Measurements from ENCODE around the gene NBAS. TPM values are rescaled to one million over a fixed set of nuclear protein-coding genes. Genes with fewer than 3 reads are reported as not detected.

Gene NBAS
- total RNA-seq, 2 experiments from 2014 or later, result 31.9 to 32.9 TPM

DNA sequence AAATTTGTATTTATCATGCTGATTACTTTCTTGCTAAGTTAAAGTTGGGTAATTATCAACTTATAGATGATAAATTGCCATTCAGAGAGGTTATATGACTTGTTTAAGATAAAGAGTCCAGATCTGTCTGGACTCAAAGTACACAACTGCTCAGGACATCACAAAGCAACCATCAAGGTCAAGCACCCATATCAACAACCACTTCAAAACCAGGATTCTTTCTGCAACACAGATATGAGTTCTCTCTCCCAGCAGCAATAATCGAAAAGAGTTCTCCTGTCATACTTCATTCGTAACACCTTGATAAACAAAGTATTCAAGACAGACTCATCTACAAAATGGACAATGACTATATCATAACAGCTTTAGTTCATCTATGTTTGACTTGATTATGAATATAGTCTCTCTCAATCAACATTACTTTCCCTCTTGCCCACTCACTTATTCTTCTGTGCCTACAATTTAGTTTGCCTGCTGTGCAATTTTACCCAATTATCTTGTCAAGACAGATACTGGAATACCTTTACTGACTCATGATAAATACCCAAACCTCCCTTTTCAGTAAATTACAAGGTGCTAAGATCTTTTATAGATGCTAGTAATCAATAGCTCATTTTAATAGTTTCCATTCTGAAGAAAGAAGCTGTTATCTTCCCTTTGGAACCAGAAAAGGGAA is 281.8 kb downstream of the NBAS start:
- H3K27ac Mint-ChIP-seq, result no peak overlapping the region
- no peaks in the 10 kb centered on the region for H3K27me3 Mint-ChIP-seq
- no peaks in the 10 kb centered on the region for H3K9me3 Mint-ChIP-seq
- peaks cover 34% of the 10 kb centered on the region for H3K36me3 Mint-ChIP-seq
- DNase-seq (no peak), ATAC-seq (ENCODE audit: low read depth) (no peak)
- peaks cover 2% of the 10 kb centered on the region for H3K4me1 Mint-ChIP-seq
- POLR2A ChIA-PET, result no interaction called here
- no peak overlapping the region for H3K4me3 Mint-ChIP-seq

DNA sequence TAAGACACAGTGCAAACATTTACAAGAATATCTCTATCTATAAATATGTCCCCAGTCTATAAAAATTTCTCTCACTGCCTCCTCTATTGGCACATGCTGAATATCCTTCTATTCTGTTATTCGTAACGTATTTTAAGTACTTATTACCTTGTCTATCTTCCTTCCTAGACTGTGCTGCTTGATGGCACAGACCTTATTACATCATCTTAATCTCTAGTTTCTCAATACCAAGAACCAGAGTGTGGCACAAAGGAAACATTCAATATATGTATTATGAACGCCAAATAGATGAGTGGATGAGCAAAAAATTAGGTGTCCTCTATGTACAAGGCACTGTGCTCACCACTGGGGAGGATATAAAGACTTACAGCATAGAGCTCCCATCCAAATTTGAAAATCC is 282.8 kb downstream of the NBAS start:
- Mint-ChIP-seq H3K4me1 (peaks cover 2% of the 10 kb centered on the region), H3K4me3 (no peak overlapping the region), H3K9me3 (no peaks in the 10 kb centered on the region), H3K27me3 (no peaks in the 10 kb centered on the region), H3K36me3 (peaks cover 33% of the 10 kb centered on the region), H3K27ac (no peak overlapping the region)
- POLR2A ChIA-PET, result no interaction called here
- DNase-seq (no peak), ATAC-seq (ENCODE audit: low read depth) (no peak)

DNA sequence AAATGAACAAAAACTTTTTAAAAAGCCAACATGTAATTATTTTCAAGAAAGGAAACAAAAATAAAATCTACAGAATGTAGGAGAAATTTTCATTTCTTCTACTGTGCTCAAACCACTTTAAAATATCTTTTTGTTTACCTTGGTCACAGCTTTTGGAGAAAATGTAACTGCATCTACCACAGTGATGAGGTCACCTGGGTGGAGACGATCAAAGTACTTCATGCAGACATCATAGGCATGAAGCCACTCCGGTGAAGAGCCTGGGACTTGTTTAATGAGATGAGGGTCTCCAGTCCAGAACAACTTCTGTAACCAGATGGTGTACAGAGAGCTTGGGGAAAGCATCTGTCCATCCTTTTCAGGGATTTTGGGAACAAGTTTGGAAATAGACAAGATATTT is 285.8 kb downstream of the NBAS start:
- no peaks in the 10 kb centered on the region for H3K4me1 Mint-ChIP-seq
- no peak overlapping the region for H3K27ac Mint-ChIP-seq
- no peaks in the 10 kb centered on the region for H3K9me3 Mint-ChIP-seq
- no peak overlapping the region for H3K4me3 Mint-ChIP-seq
- no peaks in the 10 kb centered on the region for H3K27me3 Mint-ChIP-seq
- H3K36me3 Mint-ChIP-seq, result peaks cover 27% of the 10 kb centered on the region
- no peak for ATAC-seq (ENCODE audit: low read depth)
- POLR2A ChIA-PET, result no interaction called here
- DNase-seq, result no peak

DNA sequence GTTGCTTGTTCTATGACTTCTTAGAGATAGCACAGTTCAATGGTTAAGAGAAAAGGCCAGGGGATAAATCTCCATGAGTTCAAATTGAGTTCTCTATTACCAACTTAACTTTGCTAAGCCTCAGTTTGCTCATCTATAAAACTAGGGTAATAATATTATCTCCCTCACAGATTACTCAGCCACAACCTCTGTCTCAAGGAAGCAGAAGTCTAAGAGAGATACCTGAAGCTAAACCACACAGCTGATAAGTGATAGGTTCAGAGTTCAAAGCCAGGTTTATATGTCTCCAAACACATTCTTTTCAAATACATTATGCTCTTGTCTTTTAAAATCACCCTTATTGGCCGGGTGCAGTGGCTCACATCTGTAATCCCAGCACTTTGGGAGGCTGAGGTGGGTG is 287.7 kb downstream of the NBAS start:
- H3K9me3 Mint-ChIP-seq, result no peaks in the 10 kb centered on the region
- no peak for DNase-seq
- no peaks in the 10 kb centered on the region for H3K27me3 Mint-ChIP-seq
- ATAC-seq (ENCODE audit: low read depth), result no peak
- no peak overlapping the region for H3K27ac Mint-ChIP-seq
- no peak overlapping the region for H3K4me3 Mint-ChIP-seq
- peaks cover 19% of the 10 kb centered on the region for H3K36me3 Mint-ChIP-seq
- no peaks in the 10 kb centered on the region for H3K4me1 Mint-ChIP-seq
- POLR2A ChIA-PET, result no interaction called here

DNA sequence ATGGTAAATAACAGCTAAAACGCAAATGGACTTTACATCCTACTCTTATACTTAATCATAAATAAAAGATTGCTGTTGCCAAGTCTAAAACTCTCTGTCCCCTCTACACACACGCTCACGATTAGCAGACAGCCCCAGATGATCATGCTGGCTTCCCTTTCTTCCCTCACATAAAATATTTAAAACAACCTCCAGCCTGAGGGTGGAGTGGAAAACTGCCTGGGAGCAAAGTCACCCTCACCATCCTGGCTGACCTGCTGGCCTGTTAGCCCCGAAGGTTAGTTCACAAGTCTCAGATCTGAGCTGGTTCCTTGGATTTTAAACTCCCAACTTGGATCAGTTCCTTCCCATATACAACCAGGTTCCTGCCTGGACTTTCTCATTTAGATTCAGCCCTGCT is 288.2 kb downstream of the NBAS start:
- H3K27ac Mint-ChIP-seq, result no peak overlapping the region
- no peaks in the 10 kb centered on the region for H3K4me1 Mint-ChIP-seq
- ATAC-seq (ENCODE audit: low read depth) (no peak), DNase-seq (no peak)
- H3K27me3 Mint-ChIP-seq, result no peaks in the 10 kb centered on the region
- POLR2A ChIA-PET, result no interaction called here
- no peaks in the 10 kb centered on the region for H3K9me3 Mint-ChIP-seq
- peaks cover 16% of the 10 kb centered on the region for H3K36me3 Mint-ChIP-seq
- no peak overlapping the region for H3K4me3 Mint-ChIP-seq

DNA sequence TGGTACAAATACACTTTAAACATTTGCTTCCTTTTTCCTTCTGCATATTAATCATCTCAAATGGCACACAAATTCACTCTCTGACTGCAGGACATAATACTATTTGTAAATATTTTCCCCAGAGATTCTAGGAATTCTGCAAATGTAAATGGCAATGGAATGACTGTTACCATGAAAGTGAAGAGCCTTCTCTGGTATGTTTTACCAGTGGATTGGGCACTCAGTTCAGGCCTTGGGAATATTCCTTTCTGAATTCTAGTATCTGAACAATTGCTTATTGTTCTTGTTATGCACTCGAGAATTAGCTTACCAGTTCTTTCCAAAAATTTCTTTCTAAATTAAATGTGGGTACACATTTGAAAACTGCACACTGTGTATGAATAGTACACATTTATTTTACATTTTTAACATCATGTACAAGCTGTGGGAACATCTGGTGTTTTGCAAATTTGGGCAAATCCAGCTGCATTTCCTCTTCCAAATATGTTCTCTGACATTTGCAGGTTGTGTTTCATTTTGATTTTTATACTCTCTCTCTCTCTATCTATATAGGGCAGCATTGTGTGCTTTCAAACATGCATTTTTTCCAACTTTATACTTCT is 289.1 kb downstream of the NBAS start:
- DNase-seq, result no peak
- H3K9me3 Mint-ChIP-seq, result no peaks in the 10 kb centered on the region
- no peak for ATAC-seq (ENCODE audit: low read depth)
- no peak overlapping the region for H3K27ac Mint-ChIP-seq
- H3K27me3 Mint-ChIP-seq, result no peaks in the 10 kb centered on the region
- H3K36me3 Mint-ChIP-seq, result peaks cover 16% of the 10 kb centered on the region
- POLR2A ChIA-PET, result no interaction called here
- no peak overlapping the region for H3K4me3 Mint-ChIP-seq
- no peaks in the 10 kb centered on the region for H3K4me1 Mint-ChIP-seq

DNA sequence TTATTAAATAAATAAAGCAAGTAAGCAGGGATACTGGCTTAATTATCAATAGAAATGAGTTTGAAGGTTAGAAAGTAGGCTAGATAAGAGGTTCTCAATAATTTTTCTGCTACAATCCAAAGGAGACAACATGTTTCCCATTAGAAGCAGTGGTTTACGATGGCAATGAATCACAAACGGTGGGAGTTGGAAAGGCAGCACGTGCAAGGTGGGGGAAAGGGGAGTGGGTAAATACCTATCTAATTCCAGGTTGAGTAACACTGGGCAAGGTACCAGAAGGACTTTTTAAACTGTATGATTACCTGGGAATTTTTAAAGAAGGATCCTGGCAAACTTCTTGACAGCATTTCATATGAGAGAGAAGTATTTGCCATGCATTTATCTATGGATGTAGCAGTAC is 289.9 kb downstream of the NBAS start:
- Mint-ChIP-seq H3K4me1 (no peaks in the 10 kb centered on the region), H3K9me3 (no peaks in the 10 kb centered on the region), H3K27ac (no peak overlapping the region), H3K4me3 (no peak overlapping the region), H3K27me3 (no peaks in the 10 kb centered on the region), H3K36me3 (peaks cover 16% of the 10 kb centered on the region)
- POLR2A ChIA-PET, result no interaction called here
- DNase-seq (no peak), ATAC-seq (ENCODE audit: low read depth) (no peak)

DNA sequence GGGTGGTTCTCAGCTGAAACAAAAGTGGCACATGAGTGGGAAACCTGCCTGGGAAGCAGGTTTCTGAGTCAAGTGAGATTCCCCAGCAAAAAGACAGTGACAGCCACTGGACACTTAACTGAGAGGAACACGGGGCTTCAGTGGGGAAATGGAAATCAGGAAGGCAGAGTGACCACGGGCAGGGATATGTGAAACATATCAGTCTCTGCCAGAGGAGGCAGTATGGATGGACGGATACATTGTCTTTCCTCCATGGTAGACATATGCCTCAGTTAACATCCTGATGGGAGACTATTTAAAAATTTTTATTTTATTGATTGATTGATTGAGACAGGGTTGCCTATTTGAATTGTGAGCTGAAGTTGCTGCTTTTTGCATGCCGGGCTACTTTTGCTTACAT is 292.1 kb downstream of the NBAS start:
- Mint-ChIP-seq H3K36me3 (peaks cover 12% of the 10 kb centered on the region), H3K27ac (no peak overlapping the region), H3K4me1 (peaks cover 3% of the 10 kb centered on the region), H3K9me3 (no peaks in the 10 kb centered on the region), H3K4me3 (no peak overlapping the region), H3K27me3 (no peaks in the 10 kb centered on the region)
- POLR2A ChIA-PET, result no interaction called here
- no peak for ATAC-seq (ENCODE audit: low read depth)
- no peak for DNase-seq

DNA sequence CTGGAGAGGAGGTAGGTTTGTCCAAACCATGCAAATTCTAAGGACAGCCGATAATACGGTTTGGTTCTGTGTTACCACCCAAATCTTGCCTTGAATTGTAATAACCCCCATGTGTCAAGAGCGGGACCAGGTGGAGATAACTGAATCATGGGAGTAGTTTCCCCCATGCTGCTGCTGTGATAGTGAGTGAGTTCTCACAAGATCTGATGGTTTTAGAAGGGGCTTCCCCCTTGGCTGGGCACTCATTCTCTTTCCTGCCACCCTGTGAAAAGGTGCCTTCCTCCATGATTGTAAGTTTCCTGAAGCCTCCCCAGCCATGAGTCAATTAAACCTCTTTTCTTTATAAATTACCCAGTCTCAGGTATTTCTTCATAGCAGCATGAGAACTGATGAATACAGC is 295.2 kb downstream of the NBAS start:
- ATAC-seq (ENCODE audit: low read depth) (no peak), DNase-seq (no peak)
- Mint-ChIP-seq H3K36me3 (peaks cover 16% of the 10 kb centered on the region), H3K9me3 (no peaks in the 10 kb centered on the region), H3K27ac (no peak overlapping the region), H3K4me3 (no peak overlapping the region), H3K27me3 (no peaks in the 10 kb centered on the region), H3K4me1 (peaks cover 3% of the 10 kb centered on the region)
- POLR2A ChIA-PET, result no interaction called here

DNA sequence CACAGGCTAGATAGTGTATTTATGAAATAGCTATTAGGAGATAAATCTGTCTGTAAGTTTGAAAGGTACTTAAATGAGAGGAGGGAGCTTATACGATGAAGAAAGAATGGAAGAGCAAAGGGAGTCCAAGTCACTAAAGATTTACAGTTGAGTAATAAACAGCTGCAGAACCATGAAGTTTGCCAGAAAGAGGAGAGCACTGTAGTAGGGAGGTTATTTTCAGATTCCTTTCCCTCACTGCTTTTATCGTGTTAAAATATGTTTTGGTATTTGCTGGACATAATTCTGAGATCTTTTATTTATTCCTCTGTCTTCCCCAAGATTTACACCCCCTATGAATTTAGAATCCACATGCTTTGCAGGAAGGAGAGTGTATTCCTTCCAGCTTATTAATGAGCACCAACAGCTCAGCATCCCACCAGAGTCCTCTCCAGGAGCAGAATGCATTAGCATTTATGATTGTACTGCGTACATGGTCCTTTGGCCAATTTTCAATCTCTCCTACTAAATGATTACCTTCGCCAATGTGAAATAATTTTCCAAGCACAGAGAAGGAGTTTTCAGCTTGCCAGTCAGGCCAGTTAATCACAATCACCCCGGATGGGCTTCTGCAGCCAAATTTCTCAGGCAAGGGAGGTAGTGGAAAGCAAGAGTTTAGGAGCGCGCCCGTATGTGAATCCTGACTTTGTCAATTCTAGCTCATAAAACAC is 297.0 kb downstream of the NBAS start:
- H3K27ac Mint-ChIP-seq, result no peak overlapping the region
- H3K36me3 Mint-ChIP-seq, result peaks cover 25% of the 10 kb centered on the region
- H3K4me3 Mint-ChIP-seq, result no peak overlapping the region
- H3K27me3 Mint-ChIP-seq, result no peaks in the 10 kb centered on the region
- DNase-seq, result no peak
- ATAC-seq (ENCODE audit: low read depth), result no peak
- H3K4me1 Mint-ChIP-seq, result peaks cover 3% of the 10 kb centered on the region
- POLR2A ChIA-PET, result no interaction called here
- no peaks in the 10 kb centered on the region for H3K9me3 Mint-ChIP-seq

DNA sequence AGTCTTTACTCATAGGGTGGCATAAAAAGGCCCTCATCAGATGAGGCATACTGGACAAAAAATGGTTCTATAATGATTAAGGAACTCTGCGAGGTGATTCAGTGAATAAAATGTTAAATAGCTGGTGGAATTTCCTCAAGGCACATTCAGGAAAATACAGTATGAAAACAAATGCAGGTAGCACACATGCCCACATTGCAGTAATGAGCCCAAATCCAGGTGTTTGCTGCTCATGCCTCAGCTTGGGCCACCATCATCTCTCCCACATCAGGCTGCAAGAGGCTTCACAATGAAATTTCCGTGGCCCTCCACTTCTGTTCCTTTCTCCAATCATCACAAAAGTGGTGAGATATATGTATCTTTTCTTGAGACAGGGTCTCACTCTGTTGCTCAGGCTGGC is 298.3 kb downstream of the NBAS start:
- POLR2A ChIA-PET, result no interaction called here
- H3K4me1 Mint-ChIP-seq, result peaks cover 3% of the 10 kb centered on the region
- H3K9me3 Mint-ChIP-seq, result peaks cover 2% of the 10 kb centered on the region
- no peak for ATAC-seq (ENCODE audit: low read depth)
- no peak overlapping the region for H3K27ac Mint-ChIP-seq
- no peak for DNase-seq
- H3K36me3 Mint-ChIP-seq, result peaks cover 31% of the 10 kb centered on the region
- no peaks in the 10 kb centered on the region for H3K27me3 Mint-ChIP-seq
- no peak overlapping the region for H3K4me3 Mint-ChIP-seq

DNA sequence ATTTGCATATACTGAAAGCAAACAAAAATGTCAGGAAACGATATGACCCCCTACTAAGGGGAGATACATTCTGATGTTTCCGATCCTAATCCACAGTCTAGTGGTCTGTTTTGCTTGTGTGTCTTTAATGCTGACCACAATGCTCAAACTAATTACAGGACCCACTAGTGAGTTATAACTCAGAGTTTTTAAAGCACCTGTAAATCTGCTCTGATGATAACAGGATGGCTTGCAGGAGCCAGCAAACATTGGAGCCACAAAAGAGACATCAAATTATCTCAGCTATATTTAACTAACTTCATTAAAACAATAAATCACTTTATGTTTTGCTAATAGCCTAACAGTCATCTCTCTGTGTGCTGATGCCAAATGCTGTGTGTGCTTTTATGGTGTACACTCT is 300.3 kb downstream of the NBAS start:
- peaks cover 28% of the 10 kb centered on the region for H3K36me3 Mint-ChIP-seq
- ATAC-seq (ENCODE audit: low read depth) (no peak), DNase-seq (no peak)
- H3K4me1 Mint-ChIP-seq, result peaks cover under 1% of the 10 kb centered on the region
- H3K9me3 Mint-ChIP-seq, result peaks cover 2% of the 10 kb centered on the region
- POLR2A ChIA-PET, result no interaction called here
- no peak overlapping the region for H3K4me3 Mint-ChIP-seq
- no peak overlapping the region for H3K27ac Mint-ChIP-seq
- no peaks in the 10 kb centered on the region for H3K27me3 Mint-ChIP-seq

DNA sequence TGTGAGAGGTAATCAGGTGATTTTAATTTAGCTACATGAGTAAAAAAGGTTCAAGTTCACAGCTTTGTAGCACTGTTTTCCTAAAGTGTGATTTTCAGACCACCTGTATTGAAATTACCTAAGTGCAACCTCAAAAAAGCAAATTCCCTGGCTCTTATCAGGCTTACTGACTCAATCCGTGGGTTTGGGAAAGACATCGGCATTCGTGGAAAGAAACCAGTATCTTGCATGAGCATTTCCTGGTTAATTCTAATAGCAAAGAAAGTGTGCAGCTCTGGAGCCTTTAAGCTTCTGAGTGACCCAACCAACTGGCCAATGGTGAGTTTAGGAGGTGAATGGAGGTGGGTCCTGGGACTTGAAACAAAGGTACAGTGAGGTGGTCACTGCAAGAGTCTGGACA is 300.9 kb downstream of the NBAS start:
- no peak overlapping the region for H3K4me3 Mint-ChIP-seq
- peaks cover 5% of the 10 kb centered on the region for H3K9me3 Mint-ChIP-seq
- H3K4me1 Mint-ChIP-seq, result no peaks in the 10 kb centered on the region
- H3K36me3 Mint-ChIP-seq, result peaks cover 31% of the 10 kb centered on the region
- no peak overlapping the region for H3K27ac Mint-ChIP-seq
- DNase-seq, result no peak
- no peaks in the 10 kb centered on the region for H3K27me3 Mint-ChIP-seq
- no peak for ATAC-seq (ENCODE audit: low read depth)
- POLR2A ChIA-PET, result no interaction called here

DNA sequence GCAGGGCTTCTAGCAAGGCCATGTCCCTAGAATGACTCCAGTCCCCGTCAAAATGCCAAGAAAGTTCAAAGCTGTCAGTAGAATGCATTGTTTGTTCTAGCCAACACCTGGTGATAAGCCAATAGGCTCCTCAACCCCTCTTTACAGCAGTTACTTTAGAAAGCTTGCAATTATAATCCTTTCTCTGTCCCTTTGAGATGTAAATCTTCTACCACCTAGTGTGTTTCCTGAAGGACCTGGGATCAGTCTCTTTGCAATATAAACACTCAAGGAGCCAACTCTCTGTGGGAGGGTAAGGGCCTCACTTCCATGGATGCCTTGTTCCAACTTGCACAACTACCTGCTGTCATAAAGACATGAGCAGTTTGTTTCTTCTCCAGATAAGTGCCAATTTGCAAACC is 301.8 kb downstream of the NBAS start:
- POLR2A ChIA-PET, result no interaction called here
- H3K36me3 Mint-ChIP-seq, result peaks cover 33% of the 10 kb centered on the region

More for the DNA sequence above, 301.8 kb downstream of the NBAS start:
- DNase-seq, result no peak
- Mint-ChIP-seq H3K9me3 (peaks cover 5% of the 10 kb centered on the region), H3K27me3 (no peaks in the 10 kb centered on the region), H3K4me1 (no peaks in the 10 kb centered on the region), H3K4me3 (no peak overlapping the region), H3K27ac (no peak overlapping the region)
- ATAC-seq (ENCODE audit: low read depth), result no peak

Measured in activated naive CD8-positive, alpha-beta T cell treated with anti-CD3 and anti-CD28 coated beads, Interleukin-2, amount 10 ng/mL, durations not matched to agents 7 days and 5 days (primary cell).